ENCODE measurements around the gene QRSL1. TPM values are rescaled to one million over a fixed set of nuclear protein-coding genes. Genes with fewer than 3 reads are reported as not detected.
A peak's percentile ranks its signal among the peaks of the same experiment; 100 is the strongest.
"Not testable (repeated sequence)": the region's sequence is repeated elsewhere in the genome, so short reads cannot be mapped to it uniquely, and the experiment has no call there.

QRSL1 gene
- 10.7 and 13.2 TPM in 2 replicates for total RNA-seq (2012; rRNA removed)

GRCh38 chr6:106629103-106629858 lies at the start of gene QRSL1, which contains the start of gene RTN4IP1:
TSS of gene QRSL1 (plus strand) at chr6:106629578. CDS start at chr6:106629682, 104 bp downstream.
TSS of gene RTN4IP1 (minus strand) at chr6:106629498. CDS start at chr6:106629021, 477 bp downstream.
- H3K36me3 ChIP-seq (ENCODE audit: insufficient read depth, low read length): no peaks in the 10 kb centered on the region
- no peaks in the 10 kb centered on the region for H3K9me3 ChIP-seq (replicated peaks; ENCODE audit: low read length)
- no peaks in the 10 kb centered on the region for H3K27me3 ChIP-seq (ENCODE audit: control insufficient read depth, insufficient read depth, low read length)
- H3K4me1 ChIP-seq (ENCODE audit: control insufficient read depth, insufficient read depth, low read length): peaks cover 14% of the 10 kb centered on the region
- peak within 1 kb of the TSS; percentile 90 for H3K9ac ChIP-seq (ENCODE audit: low read depth, low read length)
- H3K4me3 ChIP-seq (ENCODE audit: low read length): peak within 1 kb of the TSS; percentile 95
- peak within 1 kb of the TSS; percentile 83 for H3K4me2 ChIP-seq (ENCODE audit: low read length)

GRCh38 chr6:106581468-106581867 lies 47.9 kb upstream of the QRSL1 start:
- H3K4me2 ChIP-seq (ENCODE audit: low read length): no peak overlapping the region
- no peaks in the 10 kb centered on the region for H3K36me3 ChIP-seq (ENCODE audit: insufficient read depth, low read length)
- no peak overlapping the region for H3K9ac ChIP-seq (ENCODE audit: low read depth, low read length)
- no peaks in the 10 kb centered on the region for H3K4me1 ChIP-seq (ENCODE audit: control insufficient read depth, insufficient read depth, low read length)
- no peaks in the 10 kb centered on the region for H3K9me3 ChIP-seq (replicated peaks; ENCODE audit: low read length)
- no peak overlapping the region for H3K4me3 ChIP-seq (ENCODE audit: low read length)
- no peaks in the 10 kb centered on the region for H3K27me3 ChIP-seq (ENCODE audit: control insufficient read depth, insufficient read depth, low read length)

GRCh38 chr6:106586815-106587415 lies 42.5 kb upstream of the QRSL1 start:
- H3K9me3 ChIP-seq (replicated peaks; ENCODE audit: low read length): no peaks in the 10 kb centered on the region
- H3K4me2 ChIP-seq (ENCODE audit: low read length): no peak overlapping the region
- H3K9ac ChIP-seq (ENCODE audit: low read depth, low read length): no peak overlapping the region
- no peak overlapping the region for H3K4me3 ChIP-seq (ENCODE audit: low read length)
- peaks cover 14% of the 10 kb centered on the region for H3K4me1 ChIP-seq (ENCODE audit: control insufficient read depth, insufficient read depth, low read length)
- no peaks in the 10 kb centered on the region for H3K27me3 ChIP-seq (ENCODE audit: control insufficient read depth, insufficient read depth, low read length)
- H3K36me3 ChIP-seq (ENCODE audit: insufficient read depth, low read length): no peaks in the 10 kb centered on the region

- H3K36me3 ChIP-seq (ENCODE audit: insufficient read depth, low read length): not testable (repeated sequence)
Measured at GRCh38 chr6:106588937-106589336, 40.4 kb upstream of the QRSL1 start.

GRCh38 chr6:106591111-106591825 lies 38.1 kb upstream of the QRSL1 start:
- no peaks in the 10 kb centered on the region for H3K27me3 ChIP-seq (ENCODE audit: control insufficient read depth, insufficient read depth, low read length)
- peak overlapping the region; percentile 32 for H3K4me3 ChIP-seq (ENCODE audit: low read length)
- H3K4me2 ChIP-seq (ENCODE audit: low read length): peak overlapping the region; percentile 33
- peak overlapping the region; percentile 27 for H3K9ac ChIP-seq (ENCODE audit: low read depth, low read length)
- H3K4me1 ChIP-seq (ENCODE audit: control insufficient read depth, insufficient read depth, low read length): peaks cover 17% of the 10 kb centered on the region
- H3K36me3 ChIP-seq (ENCODE audit: insufficient read depth, low read length): no peaks in the 10 kb centered on the region
- no peaks in the 10 kb centered on the region for H3K9me3 ChIP-seq (replicated peaks; ENCODE audit: low read length)

More at GRCh38 chr6:106588937-106589336, 40.4 kb upstream of the QRSL1 start:
- not testable (repeated sequence) for H3K27me3 ChIP-seq (ENCODE audit: control insufficient read depth, insufficient read depth, low read length); H3K9me3 ChIP-seq (replicated peaks; ENCODE audit: low read length); H3K9ac ChIP-seq (ENCODE audit: low read depth, low read length); H3K4me3 ChIP-seq (ENCODE audit: low read length); H3K4me2 ChIP-seq (ENCODE audit: low read length)
- H3K4me1 ChIP-seq (ENCODE audit: control insufficient read depth, insufficient read depth, low read length): peaks cover 17% of the 10 kb centered on the region

- no peak overlapping the region for H3K4me2 ChIP-seq (ENCODE audit: low read length)
- H3K9ac ChIP-seq (ENCODE audit: low read depth, low read length): no peak overlapping the region
- H3K4me3 ChIP-seq (ENCODE audit: low read length): no peak overlapping the region
- no peaks in the 10 kb centered on the region for H3K27me3 ChIP-seq (ENCODE audit: control insufficient read depth, insufficient read depth, low read length)
- H3K36me3 ChIP-seq (ENCODE audit: insufficient read depth, low read length): no peaks in the 10 kb centered on the region
- H3K9me3 ChIP-seq (replicated peaks; ENCODE audit: low read length): no peaks in the 10 kb centered on the region
- no peaks in the 10 kb centered on the region for H3K4me1 ChIP-seq (ENCODE audit: control insufficient read depth, insufficient read depth, low read length)
Measured at GRCh38 chr6:106599440-106599839, 29.9 kb upstream of the QRSL1 start.

GRCh38 chr6:106600329-106600728 lies 29.0 kb upstream of the QRSL1 start:
- Histone ChIP-seq H3K4me3 (ENCODE audit: low read length) (no peak overlapping the region), H3K9me3 (replicated peaks; ENCODE audit: low read length) (no peaks in the 10 kb centered on the region), H3K4me2 (ENCODE audit: low read length) (no peak overlapping the region), H3K36me3 (ENCODE audit: insufficient read depth, low read length) (no peaks in the 10 kb centered on the region), H3K9ac (ENCODE audit: low read depth, low read length) (no peak overlapping the region), H3K27me3 (ENCODE audit: control insufficient read depth, insufficient read depth, low read length) (no peaks in the 10 kb centered on the region), H3K4me1 (ENCODE audit: control insufficient read depth, insufficient read depth, low read length) (no peaks in the 10 kb centered on the region)

GRCh38 chr6:106608080-106608668 lies 21.2 kb upstream of the QRSL1 start:
- H3K4me3 ChIP-seq (ENCODE audit: low read length): no peak overlapping the region

GRCh38 chr6:106609699-106610098 lies 19.7 kb upstream of the QRSL1 start:
- H3K4me3 ChIP-seq (ENCODE audit: low read length): no peak overlapping the region
- H3K9me3 ChIP-seq (replicated peaks; ENCODE audit: low read length): no peaks in the 10 kb centered on the region
- H3K9ac ChIP-seq (ENCODE audit: low read depth, low read length): no peak overlapping the region
- H3K36me3 ChIP-seq (ENCODE audit: insufficient read depth, low read length): no peaks in the 10 kb centered on the region
- H3K27me3 ChIP-seq (ENCODE audit: control insufficient read depth, insufficient read depth, low read length): no peaks in the 10 kb centered on the region
- no peaks in the 10 kb centered on the region for H3K4me1 ChIP-seq (ENCODE audit: control insufficient read depth, insufficient read depth, low read length)
- H3K4me2 ChIP-seq (ENCODE audit: low read length): no peak overlapping the region

More at GRCh38 chr6:106608080-106608668, 21.2 kb upstream of the QRSL1 start:
- no peaks in the 10 kb centered on the region for H3K36me3 ChIP-seq (ENCODE audit: insufficient read depth, low read length)
- H3K9me3 ChIP-seq (replicated peaks; ENCODE audit: low read length): no peaks in the 10 kb centered on the region
- no peaks in the 10 kb centered on the region for H3K27me3 ChIP-seq (ENCODE audit: control insufficient read depth, insufficient read depth, low read length)
- H3K4me1 ChIP-seq (ENCODE audit: control insufficient read depth, insufficient read depth, low read length): no peaks in the 10 kb centered on the region
- H3K9ac ChIP-seq (ENCODE audit: low read depth, low read length): no peak overlapping the region
- no peak overlapping the region for H3K4me2 ChIP-seq (ENCODE audit: low read length)

GRCh38 chr6:106611030-106611429 lies 18.3 kb upstream of the QRSL1 start:
- no peak overlapping the region for H3K4me3 ChIP-seq (ENCODE audit: low read length)
- no peaks in the 10 kb centered on the region for H3K27me3 ChIP-seq (ENCODE audit: control insufficient read depth, insufficient read depth, low read length)
- H3K4me1 ChIP-seq (ENCODE audit: control insufficient read depth, insufficient read depth, low read length): no peaks in the 10 kb centered on the region
- no peak overlapping the region for H3K9ac ChIP-seq (ENCODE audit: low read depth, low read length)
- no peaks in the 10 kb centered on the region for H3K9me3 ChIP-seq (replicated peaks; ENCODE audit: low read length)
- H3K4me2 ChIP-seq (ENCODE audit: low read length): no peak overlapping the region
- no peaks in the 10 kb centered on the region for H3K36me3 ChIP-seq (ENCODE audit: insufficient read depth, low read length)

Measured in skeletal muscle satellite cell (primary cell).